SK-N-SH treated with all-trans-retinoic acid at 6 μM for 48 hours (cell line): ENCODE measurements around the gene PTCHD4.

Experiments used
- OSR1 ChIP-seq: fragments of 250-450 bp; sonication (Bioruptor Pico); IDR thresholded peaks from 2 replicates; pipeline ENCODE4 v1.8.0; 2022; ENCODE audit warnings: moderate library complexity, mild to moderate bottlenecking, inconsistent platforms
- PPARA ChIP-seq: fragments of 250-450 bp; sonication (Bioruptor Pico); IDR thresholded peaks from 2 replicates; pipeline ENCODE4 v1.5.0; 2020; ENCODE audit warnings: mild to moderate bottlenecking, borderline replicate concordance
- RARB ChIP-seq: fragments of 250-450 bp; sonication (Bioruptor Pico); IDR thresholded peaks from 2 replicates; pipeline ENCODE4 v1.8.0; 2021; ENCODE audit warnings: mild to moderate bottlenecking, moderate library complexity
- ZFP30 ChIP-seq: fragments of 450-650 bp; formaldehyde crosslinking; IDR thresholded peaks from 2 replicates; pipeline ENCODE4 v1.5.0; 2022; ENCODE audit warnings: mild to moderate bottlenecking, moderate library complexity
- ZNF70 ChIP-seq: fragments of 450-650 bp; formaldehyde crosslinking; IDR thresholded peaks from 2 replicates; pipeline ENCODE4 v1.5.0; 2020; ENCODE audit warnings: mild to moderate bottlenecking, moderate library complexity
- TF ChIP-seq, protein P1 (sequence below): fragments of 250-450 bp; sonication (Bioruptor Pico); IDR thresholded peaks from 2 replicates; pipeline ENCODE4 v1.8.0; 2020; ENCODE audit warnings: mild to moderate bottlenecking, moderate library complexity, borderline replicate concordance

- TF ChIP-seq PPARA (no peak), OSR1 (CRISPR knock-in tag) (no peak), ZFP30 (CRISPR knock-in tag) (no peak), ZNF70 (no peak), RARB (CRISPR knock-in tag) (no peak)
- TF ChIP-seq, protein P1, sequence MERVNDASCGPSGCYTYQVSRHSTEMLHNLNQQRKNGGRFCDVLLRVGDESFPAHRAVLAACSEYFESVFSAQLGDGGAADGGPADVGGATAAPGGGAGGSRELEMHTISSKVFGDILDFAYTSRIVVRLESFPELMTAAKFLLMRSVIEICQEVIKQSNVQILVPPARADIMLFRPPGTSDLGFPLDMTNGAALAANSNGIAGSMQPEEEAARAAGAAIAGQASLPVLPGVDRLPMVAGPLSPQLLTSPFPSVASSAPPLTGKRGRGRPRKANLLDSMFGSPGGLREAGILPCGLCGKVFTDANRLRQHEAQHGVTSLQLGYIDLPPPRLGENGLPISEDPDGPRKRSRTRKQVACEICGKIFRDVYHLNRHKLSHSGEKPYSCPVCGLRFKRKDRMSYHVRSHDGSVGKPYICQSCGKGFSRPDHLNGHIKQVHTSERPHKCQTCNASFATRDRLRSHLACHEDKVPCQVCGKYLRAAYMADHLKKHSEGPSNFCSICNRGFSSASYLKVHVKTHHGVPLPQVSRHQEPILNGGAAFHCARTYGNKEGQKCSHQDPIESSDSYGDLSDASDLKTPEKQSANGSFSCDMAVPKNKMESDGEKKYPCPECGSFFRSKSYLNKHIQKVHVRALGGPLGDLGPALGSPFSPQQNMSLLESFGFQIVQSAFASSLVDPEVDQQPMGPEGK (CRISPR knock-in tag), result no peak
Observed at GRCh38 chr6:48061265-48061990, 49.6 kb downstream of the PTCHD4 start.
